Stimulated activated effector memory CD8-positive, alpha-beta T cell treated with anti-CD3 and anti-CD28 coated beads, Interleukin-12 subunit alpha, Interleukin-12 subunit beta, amount 100 ng/mL, for 72 hours (primary cell): ENCODE measurements around the gene RASA3.
A peak's percentile ranks its signal among the peaks of the same experiment; 100 is the strongest.

Source experiments
- ATAC-seq: fragments of 150-1000 bp; cut with Tn5 transposase; 2 replicates; pipeline ENCODE4 v1.10.0; 2021
- DNase-seq, 2 donors: peaks; one replicate each; pipeline ENCODE4 v3.0.0; 2021 to 2022; ENCODE audit warnings: low spot score in 2 of 2
- H3K27ac Mint-ChIP-seq: one replicate; pipeline ENCODE4 v1.8.0; 2022; ENCODE audit warnings: mild to moderate bottlenecking, mixed read lengths
- H3K36me3 Mint-ChIP-seq: one replicate; pipeline ENCODE4 v1.8.0; 2022; ENCODE audit warnings: mild to moderate bottlenecking, mixed read lengths
- H3K4me1 Mint-ChIP-seq: one replicate; pipeline ENCODE4 v1.8.0; 2022; ENCODE audit warnings: mixed read lengths
- H3K4me3 Mint-ChIP-seq: one replicate; pipeline ENCODE4 v1.8.0; 2022; ENCODE audit warnings: mild to moderate bottlenecking, mixed read lengths
- H3K9me3 Mint-ChIP-seq: one replicate; pipeline ENCODE4 v1.8.0; 2022; ENCODE audit warnings: mixed read lengths

Gene RASA3

GRCh38 chr13:114055766-114056165, 76.7 kb downstream of the RASA3 start:
- no peak for DNase-seq
- H3K4me1 Mint-ChIP-seq = peaks cover 36% of the 10 kb centered on the region

GRCh38 chr13:114054830-114055439, 77.5 kb downstream of the RASA3 start:
- no peak overlapping the region for H3K4me3 Mint-ChIP-seq

More at GRCh38 chr13:114055766-114056165, 76.7 kb downstream of the RASA3 start:
- Mint-ChIP-seq H3K4me3 (no peak overlapping the region), H3K9me3 (no peaks in the 10 kb centered on the region), H3K27ac (peak overlapping the region; percentile 54), H3K36me3 (peaks cover 73% of the 10 kb centered on the region)
- no peak for ATAC-seq

GRCh38 chr13:114054264-114054663, 78.2 kb downstream of the RASA3 start:
- Mint-ChIP-seq H3K9me3 (no peaks in the 10 kb centered on the region), H3K27ac (no peak overlapping the region), H3K4me3 (no peak overlapping the region), H3K36me3 (peaks cover 77% of the 10 kb centered on the region), H3K4me1 (peaks cover 33% of the 10 kb centered on the region)
- ATAC-seq = no peak
- DNase-seq = no peak

More at GRCh38 chr13:114054830-114055439, 77.5 kb downstream of the RASA3 start:
- ATAC-seq = no peak
- no peak overlapping the region for H3K27ac Mint-ChIP-seq
- no peaks in the 10 kb centered on the region for H3K9me3 Mint-ChIP-seq
- peaks cover 77% of the 10 kb centered on the region for H3K36me3 Mint-ChIP-seq
- DNase-seq = no peak
- peaks cover 33% of the 10 kb centered on the region for H3K4me1 Mint-ChIP-seq

GRCh38 chr13:114053026-114053425, 79.4 kb downstream of the RASA3 start:
- Mint-ChIP-seq H3K4me1 (peaks cover 40% of the 10 kb centered on the region), H3K36me3 (peaks cover 72% of the 10 kb centered on the region), H3K4me3 (no peak overlapping the region), H3K27ac (no peak overlapping the region), H3K9me3 (no peaks in the 10 kb centered on the region)
- no peak for DNase-seq
- peak; percentile 52 for ATAC-seq

GRCh38 chr13:114050536-114051450, 81.6 kb downstream of the RASA3 start:
- no peak overlapping the region for H3K4me3 Mint-ChIP-seq
- ATAC-seq (no peak), DNase-seq (no peak)
- no peaks in the 10 kb centered on the region for H3K9me3 Mint-ChIP-seq
- H3K36me3 Mint-ChIP-seq = peaks cover 64% of the 10 kb centered on the region
- peak overlapping the region; percentile 66 for H3K27ac Mint-ChIP-seq
- peaks cover 52% of the 10 kb centered on the region for H3K4me1 Mint-ChIP-seq

GRCh38 chr13:114049626-114050101, 82.8 kb downstream of the RASA3 start:
- H3K9me3 Mint-ChIP-seq = no peaks in the 10 kb centered on the region
- H3K36me3 Mint-ChIP-seq = peaks cover 67% of the 10 kb centered on the region
- DNase-seq = no peak
- H3K4me1 Mint-ChIP-seq = peaks cover 64% of the 10 kb centered on the region
- peak overlapping the region; percentile 89 for H3K27ac Mint-ChIP-seq
- no peak for ATAC-seq
- H3K4me3 Mint-ChIP-seq = peak overlapping the region; percentile 64

GRCh38 chr13:114049026-114049425, 83.4 kb downstream of the RASA3 start:
- Mint-ChIP-seq H3K4me1 (peaks cover 67% of the 10 kb centered on the region), H3K4me3 (peak overlapping the region; percentile 64), H3K27ac (peak overlapping the region; percentile 89), H3K9me3 (no peaks in the 10 kb centered on the region), H3K36me3 (peaks cover 72% of the 10 kb centered on the region)
- DNase-seq (peak in 1 of 2 donors; percentile 62), ATAC-seq (peak; percentile 74)

- Mint-ChIP-seq H3K9me3 (no peaks in the 10 kb centered on the region), H3K36me3 (peaks cover 75% of the 10 kb centered on the region), H3K27ac (peak overlapping the region; percentile 89), H3K4me3 (peak overlapping the region; percentile 64), H3K4me1 (peaks cover 67% of the 10 kb centered on the region)
- ATAC-seq = peak; percentile 5
- DNase-seq = no peak
Observed at GRCh38 chr13:114048443-114048842, 84.0 kb downstream of the RASA3 start.

- peak overlapping the region; percentile 61 for H3K27ac Mint-ChIP-seq
Observed at GRCh38 chr13:114047358-114047881, 85.0 kb downstream of the RASA3 start.

GRCh38 chr13:114046431-114046975, 85.9 kb downstream of the RASA3 start:
- Mint-ChIP-seq H3K27ac (peak overlapping the region; percentile 50), H3K4me1 (peaks cover 72% of the 10 kb centered on the region), H3K4me3 (no peak overlapping the region), H3K9me3 (no peaks in the 10 kb centered on the region), H3K36me3 (peaks cover 81% of the 10 kb centered on the region)
- ATAC-seq (no peak), DNase-seq (no peak)

More at GRCh38 chr13:114047358-114047881, 85.0 kb downstream of the RASA3 start:
- Mint-ChIP-seq H3K9me3 (no peaks in the 10 kb centered on the region), H3K4me3 (peak overlapping the region; percentile 64), H3K36me3 (peaks cover 79% of the 10 kb centered on the region), H3K4me1 (peaks cover 70% of the 10 kb centered on the region)
- DNase-seq = no peak
- ATAC-seq = no peak

GRCh38 chr13:114045113-114045735, 87.2 kb downstream of the RASA3 start:
- Mint-ChIP-seq H3K36me3 (peaks cover 79% of the 10 kb centered on the region), H3K27ac (peak overlapping the region; percentile 88), H3K9me3 (no peaks in the 10 kb centered on the region), H3K4me1 (peaks cover 73% of the 10 kb centered on the region), H3K4me3 (no peak overlapping the region)
- no peak for DNase-seq
- ATAC-seq = no peak

GRCh38 chr13:114044486-114044885, 87.9 kb downstream of the RASA3 start:
- peaks cover 77% of the 10 kb centered on the region for H3K36me3 Mint-ChIP-seq
- no peak for DNase-seq
- no peak overlapping the region for H3K4me3 Mint-ChIP-seq
- no peaks in the 10 kb centered on the region for H3K9me3 Mint-ChIP-seq
- ATAC-seq = no peak
- H3K27ac Mint-ChIP-seq = peak overlapping the region; percentile 88
- H3K4me1 Mint-ChIP-seq = peaks cover 70% of the 10 kb centered on the region

- Mint-ChIP-seq H3K27ac (peak overlapping the region; percentile 45), H3K36me3 (peaks cover 75% of the 10 kb centered on the region), H3K9me3 (no peaks in the 10 kb centered on the region), H3K4me1 (peaks cover 67% of the 10 kb centered on the region), H3K4me3 (no peak overlapping the region)
- DNase-seq (no peak), ATAC-seq (peak; percentile 81)
Observed at GRCh38 chr13:114043421-114044053, 88.9 kb downstream of the RASA3 start.

- DNase-seq (no peak), ATAC-seq (no peak)
- Mint-ChIP-seq H3K27ac (peak overlapping the region; percentile 45), H3K9me3 (no peaks in the 10 kb centered on the region), H3K4me1 (peaks cover 62% of the 10 kb centered on the region), H3K36me3 (peaks cover 79% of the 10 kb centered on the region), H3K4me3 (no peak overlapping the region)
Observed at GRCh38 chr13:114042066-114042815, 90.2 kb downstream of the RASA3 start.
